Measurements from ENCODE around the gene APMAP.

Gene APMAP

GRCh38 chr20:25014816-25015215, 22.3 kb upstream of the APMAP start:
- TF ChIP-seq CTCF (IDR thresholded peaks at IDR 0.05; ENCODE audit: extremely low read depth, insufficient read depth, missing control alignments), result no peak
- no peak for DNase-seq (ENCODE audit: low spot score)
- in situ Hi-C loops (cut with MboI; ENCODE audit: low pct_unique_long_range_greater_than_20kb, low sequenced_read_pairs, unreplicated experiment), result no loop called here

GRCh38 chr20:25013478-25014380, 21.2 kb upstream of the APMAP start:
- in situ Hi-C loops (cut with MboI; ENCODE audit: low pct_unique_long_range_greater_than_20kb, low sequenced_read_pairs, unreplicated experiment), result no loop called here
- TF ChIP-seq CTCF (IDR thresholded peaks at IDR 0.05; ENCODE audit: extremely low read depth, insufficient read depth, missing control alignments), result no peak
- no peak for DNase-seq (ENCODE audit: low spot score)

GRCh38 chr20:25012616-25013189, 20.2 kb upstream of the APMAP start:
- no peak for DNase-seq (ENCODE audit: low spot score)
- TF ChIP-seq CTCF (IDR thresholded peaks at IDR 0.05; ENCODE audit: extremely low read depth, insufficient read depth, missing control alignments), result no peak
- in situ Hi-C loops (cut with MboI; ENCODE audit: low pct_unique_long_range_greater_than_20kb, low sequenced_read_pairs, unreplicated experiment), result no loop called here

GRCh38 chr20:25011831-25012241, 19.3 kb upstream of the APMAP start:
- in situ Hi-C loops (cut with MboI; ENCODE audit: low pct_unique_long_range_greater_than_20kb, low sequenced_read_pairs, unreplicated experiment), result no loop called here
- DNase-seq (ENCODE audit: low spot score), result no peak
- TF ChIP-seq CTCF (IDR thresholded peaks at IDR 0.05; ENCODE audit: extremely low read depth, insufficient read depth, missing control alignments), result no peak

- TF ChIP-seq CTCF (IDR thresholded peaks at IDR 0.05; ENCODE audit: extremely low read depth, insufficient read depth, missing control alignments), result no peak
- in situ Hi-C loops (cut with MboI; ENCODE audit: low pct_unique_long_range_greater_than_20kb, low sequenced_read_pairs, unreplicated experiment), result no loop called here
- no peak for DNase-seq (ENCODE audit: low spot score)
Measured at GRCh38 chr20:25011261-25011660, 18.7 kb upstream of the APMAP start.

GRCh38 chr20:25009218-25010145, 16.9 kb upstream of the APMAP start:
- DNase-seq (ENCODE audit: low spot score), result no peak
- in situ Hi-C loops (cut with MboI; ENCODE audit: low pct_unique_long_range_greater_than_20kb, low sequenced_read_pairs, unreplicated experiment), result no loop called here
- TF ChIP-seq CTCF (IDR thresholded peaks at IDR 0.05; ENCODE audit: extremely low read depth, insufficient read depth, missing control alignments), result no peak
